ENCODE results near the gene UCN2. TPM values are rescaled to one million over a fixed set of nuclear protein-coding genes. Genes with fewer than 3 reads are reported as not detected.

UCN2 gene
- total and polyA plus RNA-seq, 11 donors = 0.11 to 0.35 (median 0.24) TPM; not detected in 4

DNA sequence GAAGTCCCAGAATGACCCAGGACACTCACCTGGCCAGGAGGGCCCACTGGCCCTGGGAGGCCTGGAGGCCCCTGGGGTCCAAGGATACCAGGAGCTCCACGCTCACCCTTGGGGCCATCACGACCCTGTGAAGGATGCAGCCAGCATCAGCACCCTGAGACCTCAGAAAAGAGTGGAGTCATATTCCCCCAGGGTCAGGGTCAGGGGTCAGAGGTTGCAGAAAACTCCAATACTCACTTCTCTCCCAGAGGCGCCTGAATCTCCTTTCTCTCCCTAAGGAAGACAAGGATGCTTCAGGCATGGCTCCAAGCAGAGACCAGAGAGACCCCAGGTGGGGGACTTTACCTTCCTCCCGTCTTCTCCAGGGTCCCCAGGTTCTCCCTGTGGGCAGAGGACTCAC is 13.1 kb upstream of the UCN2 start:
- no peaks in the 10 kb centered on the region for H3K9me3 ChIP-seq
- TF ChIP-seq, protein P1, sequence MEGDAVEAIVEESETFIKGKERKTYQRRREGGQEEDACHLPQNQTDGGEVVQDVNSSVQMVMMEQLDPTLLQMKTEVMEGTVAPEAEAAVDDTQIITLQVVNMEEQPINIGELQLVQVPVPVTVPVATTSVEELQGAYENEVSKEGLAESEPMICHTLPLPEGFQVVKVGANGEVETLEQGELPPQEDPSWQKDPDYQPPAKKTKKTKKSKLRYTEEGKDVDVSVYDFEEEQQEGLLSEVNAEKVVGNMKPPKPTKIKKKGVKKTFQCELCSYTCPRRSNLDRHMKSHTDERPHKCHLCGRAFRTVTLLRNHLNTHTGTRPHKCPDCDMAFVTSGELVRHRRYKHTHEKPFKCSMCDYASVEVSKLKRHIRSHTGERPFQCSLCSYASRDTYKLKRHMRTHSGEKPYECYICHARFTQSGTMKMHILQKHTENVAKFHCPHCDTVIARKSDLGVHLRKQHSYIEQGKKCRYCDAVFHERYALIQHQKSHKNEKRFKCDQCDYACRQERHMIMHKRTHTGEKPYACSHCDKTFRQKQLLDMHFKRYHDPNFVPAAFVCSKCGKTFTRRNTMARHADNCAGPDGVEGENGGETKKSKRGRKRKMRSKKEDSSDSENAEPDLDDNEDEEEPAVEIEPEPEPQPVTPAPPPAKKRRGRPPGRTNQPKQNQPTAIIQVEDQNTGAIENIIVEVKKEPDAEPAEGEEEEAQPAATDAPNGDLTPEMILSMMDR (IDR thresholded peaks at IDR 0.05) = no peak
- TF ChIP-seq POLR2A (IDR thresholded peaks at IDR 0.05) = no peak
- intact Hi-C loops (cut with DNase I) = no loop called here
- DNase-seq (no peak), ATAC-seq (no peak)
- 78 to 91% (median 84%) methylated on average over 4 of the region's 4 CpGs for WGBS, 4 donors
- peaks cover 0 to 19% (median 0%) of the 10 kb centered on the region in 9 donors for H3K36me3 ChIP-seq
- no peak overlapping the region for H3K27ac ChIP-seq
- no peaks in the 10 kb centered on the region for H3K27me3 ChIP-seq
- H3K4me1 ChIP-seq = no peaks in the 10 kb centered on the region
- H3K4me3 ChIP-seq = no peak overlapping the region

DNA sequence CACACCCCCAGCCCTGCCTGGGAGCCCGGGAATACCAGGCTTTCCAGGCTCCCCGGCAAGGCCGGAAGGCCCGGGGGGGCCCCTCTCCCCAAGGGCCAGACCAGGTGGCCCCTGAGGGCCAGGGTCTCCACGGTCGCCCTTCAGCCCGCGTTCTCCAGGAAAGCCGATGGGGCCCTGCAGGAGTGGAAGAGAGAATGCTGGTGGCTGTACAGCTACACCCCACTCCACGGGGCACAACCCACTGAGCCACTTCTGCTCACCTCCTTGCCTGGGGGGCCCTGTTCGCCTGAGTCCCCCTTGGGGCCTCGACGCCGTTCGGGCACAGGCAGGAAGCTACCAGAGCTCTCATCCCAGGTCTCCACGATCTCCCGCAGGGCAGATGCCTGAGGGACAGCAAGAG is 11.8 kb upstream of the UCN2 start:
- H3K36me3 ChIP-seq = peaks cover 0 to 19% (median 0%) of the 10 kb centered on the region in 9 donors
- no peak for TF ChIP-seq POLR2A (IDR thresholded peaks at IDR 0.05)
- TF ChIP-seq, protein P1 (IDR thresholded peaks at IDR 0.05) = no peak
- DNase-seq (no peak), ATAC-seq (no peak)
- intact Hi-C loops (cut with DNase I) = no loop called here
- H3K27ac ChIP-seq = no peak overlapping the region
- H3K27me3 ChIP-seq = no peaks in the 10 kb centered on the region
- no peaks in the 10 kb centered on the region for H3K9me3 ChIP-seq
- H3K4me1 ChIP-seq = no peaks in the 10 kb centered on the region
- 79 to 92% (median 87%) methylated on average over 13 to 17 of the region's 17 CpGs for WGBS, 4 donors
- H3K4me3 ChIP-seq = no peak overlapping the region

DNA sequence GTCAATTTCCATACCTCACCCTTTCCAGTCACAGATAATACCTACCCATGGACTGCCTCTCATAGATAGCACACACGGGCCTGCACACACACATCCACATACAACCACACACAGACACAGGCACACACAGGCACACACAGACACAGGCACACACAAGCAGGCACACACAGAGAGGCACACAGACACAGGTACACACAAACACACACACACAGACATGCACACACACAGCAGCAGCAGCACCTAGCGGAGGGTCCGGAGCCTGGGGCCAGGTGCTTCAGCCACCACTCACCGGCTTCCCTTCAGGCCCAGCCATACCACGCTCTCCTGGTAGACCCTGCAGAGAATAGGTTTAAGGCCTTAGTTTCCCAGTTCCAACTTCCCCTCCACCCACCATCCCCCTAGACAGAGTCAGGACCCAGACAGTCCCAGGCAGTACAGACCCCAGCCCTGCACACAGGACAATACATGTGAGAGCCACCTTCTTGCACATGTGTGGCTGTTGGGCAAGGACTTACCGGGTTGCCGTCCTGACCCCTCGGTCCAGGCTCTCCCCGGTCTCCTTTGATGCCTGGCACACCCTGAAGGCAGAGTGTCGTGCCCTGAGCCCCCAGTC is 10.5 kb upstream of the UCN2 start:
- H3K36me3 ChIP-seq = peaks cover 0 to 19% (median 0%) of the 10 kb centered on the region in 9 donors
- DNase-seq = no peak
- no peak overlapping the region for H3K27ac ChIP-seq
- TF ChIP-seq, protein P1 (IDR thresholded peaks at IDR 0.05) = no peak
- TF ChIP-seq POLR2A (IDR thresholded peaks at IDR 0.05) = no peak
- no peaks in the 10 kb centered on the region for H3K9me3 ChIP-seq
- no peaks in the 10 kb centered on the region for H3K4me1 ChIP-seq
- WGBS, 4 donors = 91 to 95% (median 93%) methylated on average over 7 to 10 of the region's 10 CpGs
- intact Hi-C loops (cut with DNase I) = no loop called here
- no peak for ATAC-seq
- no peak overlapping the region for H3K4me3 ChIP-seq
- H3K27me3 ChIP-seq = no peaks in the 10 kb centered on the region

DNA sequence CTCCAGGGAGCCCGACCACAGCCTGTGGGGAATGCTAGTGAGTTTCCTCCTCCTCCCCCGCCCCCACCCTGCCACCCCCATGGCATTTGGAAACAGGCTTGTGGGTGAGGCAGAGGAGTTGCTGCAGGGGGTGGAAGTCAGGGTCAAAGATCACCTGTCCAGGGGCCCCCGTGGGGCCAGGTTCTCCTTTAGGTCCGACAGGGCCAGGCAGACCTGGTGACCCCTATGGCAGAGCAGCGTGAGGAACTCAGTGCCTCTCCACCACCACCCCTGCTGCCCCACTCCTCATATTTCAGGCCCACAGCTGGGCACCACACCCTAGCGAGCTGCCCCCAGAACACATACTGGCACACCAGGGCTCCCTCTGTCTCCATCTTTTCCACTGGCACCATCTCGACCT is 8.9 kb upstream of the UCN2 start:
- Histone ChIP-seq H3K27ac (no peak overlapping the region), H3K4me1 (no peaks in the 10 kb centered on the region), H3K27me3 (no peaks in the 10 kb centered on the region), H3K4me3 (no peak overlapping the region), H3K9me3 (no peaks in the 10 kb centered on the region), H3K36me3 (peaks cover 0 to 7% (median 0%) of the 10 kb centered on the region in 9 donors)
- TF ChIP-seq, protein P1 (IDR thresholded peaks at IDR 0.05) = no peak
- TF ChIP-seq POLR2A (IDR thresholded peaks at IDR 0.05) = no peak
- ATAC-seq = no peak
- no peak for DNase-seq
- 87 to 92% (median 88%) methylated on average over 5 to 7 of the region's 7 CpGs for WGBS, 4 donors
- intact Hi-C loops (cut with DNase I) = no loop called here
